Pancreas (tissue), 10 donors: ENCODE results near the gene CEP63. TPM values are rescaled to one million over a fixed set of nuclear protein-coding genes. Genes with fewer than 3 reads are reported as not detected.

Source experiments
- ATAC-seq, 4 donors: fragments of 200-7000 bp; cut with Tn5 transposase; one replicate each; pipeline versions ENCODE4 v1.8.0 to v1.9.1; 2020; ENCODE audit warnings: mild to moderate bottlenecking in 4 of 4, moderate library complexity in 4 of 4
- DNase-seq, 6 donors: peaks; one replicate each; pipeline ENCODE4 v3.0.0-alpha.2; 2020
- FAIRE-seq: peaks from 2 replicates; lab custom pipeline; 2012; peaks lifted over from hg19 to GRCh38; lab: Jason Lieb, UNC
- H3K27ac ChIP-seq, 4 donors: fragments of 200-600 bp; sonication (generic); 1 replicate in 3 of 4; 2 replicates in 1 of 4; pipeline versions ENCODE4 v1.5.0 to v1.8.0; 2020
- H3K27me3 ChIP-seq, 4 donors: fragments of 200-600 bp; one replicate each; pipeline ENCODE4 v1.8.0; 2021
- H3K36me3 ChIP-seq, 3 donors: fragments of 200-600 bp; sonication (generic) in 1 of 3; one replicate each; pipeline versions ENCODE4 v1.5.0 to v1.8.0; 2020 to 2021
- H3K4me1 ChIP-seq, 3 donors: fragments of 200-600 bp; one replicate each; pipeline ENCODE4 v1.8.0; 2021
- H3K4me3 ChIP-seq, 4 donors: fragments of 200-600 bp; sonication (generic) in 2 of 4; one replicate each; pipeline versions ENCODE4 v1.5.0 to v1.8.0; 2020 to 2021
- H3K9me3 ChIP-seq, 4 donors: fragments of 200-600 bp; one replicate each; pipeline ENCODE4 v1.8.0; 2021
- CTCF ChIP-seq, 4 donors: fragments of 200-600 bp; sonication (generic) in 3 of 4; IDR thresholded peaks; one replicate each; pipeline versions ENCODE4 v1.5.0 to v1.8.0; 2021; ENCODE audit warnings: antibody characterized with exemption in 4 of 4
- WGBS, 2 donors: extraction: QIAGEN DNeasy Blood & Tissue Kit; methylation state at CpG; one replicate each; pipeline ENCODE4 v1.1.7; 2013; 5-methylcytosine and 5-hydroxymethylcytosine counted together
- intact Hi-C, 3 donors: fragments of 100-400 bp; cut with DNase I; formaldehyde crosslinking; loops; one replicate each; pipeline versions ENCODE4 v1.11.1 to v1.14.2; 2022
- polyA plus RNA-seq, 2 donors: library from polyadenylated mRNA; stranded (reverse); fragments of 200-250 nt; gene quantifications; one replicate each; pipeline ENCODE4 v1.2.3, GENCODE V29; 2013
- total RNA-seq, 6 donors: library from RNA; stranded (reverse); fragmentation: NEBNext Ultra II Directional in 4 of 6; extraction: Animal tissue kit (Norgen Biotek cat#: 25700) in 4 of 6; gene quantifications; one replicate each; pipeline versions ENCODE4 v1.2.1 to v1.2.4, GENCODE V29; 2021 to 2023
- donor health status: healthy with polysubstance abuse.
- donor health status: DM: no; HTN: no; CAD: no; lungs with moderate emphysema.
- donor health status: DM: no; HTN: no; CAD: no.
- donor health status: control.
- donor health status: control.
- donor health status: Bipolar disorder and iron deficiency.
- donor health status: DM: yes; HTN: yes; CAD: no.
- donor health status: DM: no; HTN: no; CAD: no.
- donor health status: DM: no; HTN: no; CAD: no.
- donor health status: DM: yes; HTN: yes; CAD: no.

Gene CEP63
- total and polyA plus RNA-seq, 8 donors, result 8.9 to 17.2 (median 11.4) TPM

DNA sequence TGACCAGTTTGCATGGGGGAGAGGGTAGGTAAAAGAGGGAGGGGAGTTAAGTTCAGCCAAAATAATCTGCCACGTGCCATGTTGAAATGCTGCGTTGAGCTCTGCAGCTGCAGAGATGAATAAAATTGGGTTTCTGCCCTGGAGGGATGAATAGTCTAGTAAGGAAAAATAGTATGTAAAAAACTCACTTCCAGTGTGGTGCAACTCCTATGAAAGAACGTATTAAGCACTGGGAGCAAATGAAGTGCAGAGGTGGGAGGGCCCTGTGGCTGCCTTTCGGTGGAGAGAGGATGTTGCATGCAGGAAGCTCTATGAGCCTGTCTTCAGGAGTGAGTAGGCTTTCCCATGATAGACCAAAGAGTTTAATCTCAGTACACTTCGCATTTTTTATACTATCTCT is 8.6 kb downstream of the CEP63 start:
- FAIRE-seq, result no peak
- 86 to 87% methylated on average over 5 of the region's 5 CpGs for WGBS, 2 donors
- no peak for TF ChIP-seq CTCF (IDR thresholded peaks at IDR 0.05)

GRCh38 chr3:134495980-134496379 is 10.1 kb downstream of the CEP63 start:
- no peak overlapping the region for H3K27ac ChIP-seq
- ATAC-seq, result no peak
- intact Hi-C loops, result no loop called here
- H3K4me1 ChIP-seq, result no peaks in the 10 kb centered on the region
- no peaks in the 10 kb centered on the region for H3K27me3 ChIP-seq
- no peak for FAIRE-seq
- no peak overlapping the region for H3K4me3 ChIP-seq
- no peak for DNase-seq
- peaks cover 0 to 3% (median 0%) of the 10 kb centered on the region in 3 donors for H3K36me3 ChIP-seq
- no peak for TF ChIP-seq CTCF (IDR thresholded peaks at IDR 0.05)
- no peaks in the 10 kb centered on the region for H3K9me3 ChIP-seq

More for the DNA sequence above, 8.6 kb downstream of the CEP63 start:
- Histone ChIP-seq H3K27me3 (no peaks in the 10 kb centered on the region), H3K36me3 (peaks cover 0 to 3% (median 0%) of the 10 kb centered on the region in 3 donors), H3K4me3 (no peak overlapping the region), H3K27ac (no peak overlapping the region), H3K9me3 (no peaks in the 10 kb centered on the region), H3K4me1 (peaks cover 0 to 4% (median 0%) of the 10 kb centered on the region in 3 donors)
- ATAC-seq (no peak), DNase-seq (no peak)
- intact Hi-C loops, result no loop called here

DNA sequence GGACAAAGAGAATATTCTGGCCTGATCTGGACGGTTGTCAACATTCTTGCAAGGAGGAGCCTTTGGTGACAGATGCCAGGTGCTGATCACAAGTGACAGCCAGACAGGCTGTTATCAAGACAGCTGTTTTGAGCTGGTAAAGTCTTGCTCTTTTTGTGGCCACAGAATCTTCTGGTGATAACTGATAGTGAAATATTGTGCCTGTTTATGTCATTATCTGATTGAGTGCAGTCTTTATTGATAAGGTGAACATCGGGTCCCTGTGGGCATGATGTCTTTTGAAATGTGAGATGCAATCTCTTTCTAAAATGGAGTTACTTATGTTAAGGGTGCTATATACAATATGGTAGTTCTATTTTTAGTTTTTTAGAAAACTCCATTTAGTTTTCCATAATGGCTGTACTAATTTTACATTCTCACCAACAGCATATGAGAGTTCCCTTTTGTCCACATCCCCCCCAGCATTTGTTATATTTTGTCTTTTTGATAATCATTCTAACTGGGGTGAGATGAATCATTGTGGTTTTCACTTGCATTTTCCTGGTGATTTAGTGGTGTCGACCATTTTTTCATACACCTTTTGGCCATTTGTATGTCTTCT is 10.7 kb downstream of the CEP63 start:
- Histone ChIP-seq H3K27me3 (no peaks in the 10 kb centered on the region), H3K27ac (no peak overlapping the region), H3K9me3 (no peaks in the 10 kb centered on the region), H3K4me1 (no peaks in the 10 kb centered on the region), H3K36me3 (peaks cover 0 to 3% (median 0%) of the 10 kb centered on the region in 3 donors), H3K4me3 (no peak overlapping the region)
- no peak for TF ChIP-seq CTCF (IDR thresholded peaks at IDR 0.05)
- no peak for DNase-seq
- intact Hi-C loops, result no loop called here
- ATAC-seq, result no peak
- 75 to 77% methylated on average over 3 of the region's 3 CpGs for WGBS, 2 donors
- FAIRE-seq, result no peak

GRCh38 chr3:134503266-134503665 is 17.4 kb downstream of the CEP63 start:
- Histone ChIP-seq H3K4me3 (no peak overlapping the region), H3K27ac (no peak overlapping the region), H3K36me3 (peaks cover 0 to 3% (median 0%) of the 10 kb centered on the region in 3 donors), H3K27me3 (no peaks in the 10 kb centered on the region), H3K9me3 (no peaks in the 10 kb centered on the region), H3K4me1 (no peaks in the 10 kb centered on the region)
- no peak for TF ChIP-seq CTCF (IDR thresholded peaks at IDR 0.05)
- intact Hi-C loops, result no loop called here
- ATAC-seq (no peak), DNase-seq (no peak), FAIRE-seq (no peak)
- WGBS, 2 donors, result 100% methylated on average over 1 of the region's 1 CpG

- intact Hi-C loops, result no loop called here
- H3K27ac ChIP-seq, result no peak overlapping the region
These were observed 18.3 kb downstream of the CEP63 start for GRCh38 chr3:134504132-134504531.

More at GRCh38 chr3:134504132-134504531, 18.3 kb downstream of the CEP63 start:
- DNase-seq, result no peak
- no peaks in the 10 kb centered on the region for H3K9me3 ChIP-seq
- H3K36me3 ChIP-seq, result peaks cover 0 to 3% (median 0%) of the 10 kb centered on the region in 3 donors
- H3K4me3 ChIP-seq, result no peak overlapping the region
- H3K27me3 ChIP-seq, result no peaks in the 10 kb centered on the region
- 65 to 86% methylated on average over 3 of the region's 3 CpGs for WGBS, 2 donors
- no peaks in the 10 kb centered on the region for H3K4me1 ChIP-seq
- no peak for TF ChIP-seq CTCF (IDR thresholded peaks at IDR 0.05)
- ATAC-seq, result no peak
- FAIRE-seq, result no peak
